Loucy (cell line): ENCODE data around the gene SMPD4.
"Not testable (repeated sequence)": the region's sequence is repeated elsewhere in the genome, so short reads cannot be mapped to it uniquely, and the experiment has no call there.

Source experiments
- CTCF ChIP-seq: fragments of 200-600 bp; sonication (generic); conservative IDR thresholded peaks from 2 replicates; pipeline ENCODE4 v1.5.1; 2014; ENCODE audit warnings: mild to moderate bottlenecking, antibody characterized with exemption, low read length
- EZH2phosphoT487 ChIP-seq: fragments of 200-600 bp; IDR thresholded peaks from 2 replicates; pipeline ENCODE4 v1.6.1; 2018; ENCODE audit warnings: antibody characterized with exemption, mild to moderate bottlenecking, moderate library complexity, borderline replicate concordance

GRCh38 chr2:130230907-130231306 lies 49.5 kb upstream of the SMPD4 start:
- not testable (repeated sequence) for TF ChIP-seq CTCF, EZH2phosphoT487
